K562 (cell line): ENCODE measurements around the gene BCL2L12. TPM values are rescaled to one million over a fixed set of nuclear protein-coding genes. Genes with fewer than 3 reads are reported as not detected.

Experiments used
- CCNT2 ChIP-seq: IDR thresholded peaks from 2 replicates; pipeline ENCODE4 v1.6.1; 2011; ENCODE audit warnings: borderline replicate concordance, low read depth, mild to moderate bottlenecking, moderate library complexity, mixed read lengths, low read length; ENCODE audit not compliant: insufficient read length; ENCODE audit errors: extremely low read depth
- MITF ChIP-seq: IDR thresholded peaks from 2 replicates; pipeline ENCODE4 v1.6.1; 2014; ENCODE audit warnings: antibody characterized with exemption
- RBM25 ChIP-seq: fragments of 200-400 bp; formaldehyde crosslinking; IDR thresholded peaks from 2 replicates; pipeline ENCODE4 v1.6.1; 2018; ENCODE audit warnings: low read length, low read depth, moderate library complexity; ENCODE audit not compliant: severe bottlenecking
- RBM34 ChIP-seq: fragments of 200-400 bp; formaldehyde crosslinking; IDR thresholded peaks from 2 replicates; pipeline ENCODE4 v1.6.1; 2018; ENCODE audit warnings: low read length, borderline replicate concordance; ENCODE audit not compliant: insufficient read depth
- SOX6 ChIP-seq: fragments of 450-650 bp; IDR thresholded peaks from 2 replicates; pipeline ENCODE4 v1.6.1; 2014; ENCODE audit warnings: mild to moderate bottlenecking
- TAF15 ChIP-seq: fragments of 200-400 bp; formaldehyde crosslinking; IDR thresholded peaks from 2 replicates; pipeline ENCODE4 v1.6.1; 2017; ENCODE audit warnings: mild to moderate bottlenecking, low read depth, low read length, moderate library complexity
- TAF9B ChIP-seq: fragments of 450-650 bp; IDR thresholded peaks from 2 replicates; pipeline ENCODE4 v1.6.1; 2018; ENCODE audit warnings: mild to moderate bottlenecking; ENCODE audit not compliant: partially characterized antibody
- ZNF57 ChIP-seq: fragments of 450-650 bp; formaldehyde crosslinking; IDR thresholded peaks from 2 replicates; pipeline ENCODE4 v1.4.0; 2020; ENCODE audit warnings: mild to moderate bottlenecking, moderate library complexity
- polyA plus RNA-seq, 8 experiments: library from polyadenylated mRNA; depleted of rRNA in 4 of 8; stranded (reverse) in 5 of 8; unstranded in 3 of 8; fragments of >200 nt; fragmentation: Nextera tagmentation in 2 of 8; fragmentation: Illumina TruSeq in 1 of 8; extraction: Ambion mirVana in 2 of 8; extraction: Trizol in 1 of 8; gene quantifications; 2 replicates each; pipeline versions ENCODE4 v1.2.1 to v1.2.3, GENCODE V29; 2011 to 2014; ENCODE audit warnings: inconsistent platforms in 1 of 8, missing spikeins in 1 of 8
- total RNA-seq, 7 experiments: library from RNA; depleted of rRNA in 6 of 7; stranded (reverse); fragments of >200 nt in 6 of 7; fragmentation: Illumina TruSeq in 2 of 7; extraction: Trizol in 2 of 7; gene quantifications; 2 replicates each; pipeline versions ENCODE4 v1.2.1 to v1.2.3, GENCODE V29; 2011 to 2021; ENCODE audit warnings: low replicate concordance in 1 of 7
- TF ChIP-seq, protein P1 (sequence below): sonication (generic); formaldehyde crosslinking; IDR thresholded peaks from 2 replicates; pipeline ENCODE4 v1.8.0; 2022; ENCODE audit warnings: mild to moderate bottlenecking, missing genetic modification reagents
- TF ChIP-seq, protein P2 (sequence below): IDR thresholded peaks from 3 replicates; pipeline ENCODE4 v1.6.1; 2011; ENCODE audit warnings: borderline replicate concordance, mild to moderate bottlenecking, moderate library complexity; ENCODE audit not compliant: insufficient read length; ENCODE audit errors: extremely low read depth
- TF ChIP-seq, protein P3 (sequence below): IDR thresholded peaks from 2 replicates; pipeline ENCODE4 v1.6.1; 2011; ENCODE audit not compliant: insufficient read length; ENCODE audit errors: extremely low read depth

The BCL2L12 gene
- total and polyA plus RNA-seq, 9 of the 15 experiments (the other 6 are each of a cell fraction or from before 2014, with no cell fraction given), result 7.4 to 263 (median 81.2) TPM

DNA sequence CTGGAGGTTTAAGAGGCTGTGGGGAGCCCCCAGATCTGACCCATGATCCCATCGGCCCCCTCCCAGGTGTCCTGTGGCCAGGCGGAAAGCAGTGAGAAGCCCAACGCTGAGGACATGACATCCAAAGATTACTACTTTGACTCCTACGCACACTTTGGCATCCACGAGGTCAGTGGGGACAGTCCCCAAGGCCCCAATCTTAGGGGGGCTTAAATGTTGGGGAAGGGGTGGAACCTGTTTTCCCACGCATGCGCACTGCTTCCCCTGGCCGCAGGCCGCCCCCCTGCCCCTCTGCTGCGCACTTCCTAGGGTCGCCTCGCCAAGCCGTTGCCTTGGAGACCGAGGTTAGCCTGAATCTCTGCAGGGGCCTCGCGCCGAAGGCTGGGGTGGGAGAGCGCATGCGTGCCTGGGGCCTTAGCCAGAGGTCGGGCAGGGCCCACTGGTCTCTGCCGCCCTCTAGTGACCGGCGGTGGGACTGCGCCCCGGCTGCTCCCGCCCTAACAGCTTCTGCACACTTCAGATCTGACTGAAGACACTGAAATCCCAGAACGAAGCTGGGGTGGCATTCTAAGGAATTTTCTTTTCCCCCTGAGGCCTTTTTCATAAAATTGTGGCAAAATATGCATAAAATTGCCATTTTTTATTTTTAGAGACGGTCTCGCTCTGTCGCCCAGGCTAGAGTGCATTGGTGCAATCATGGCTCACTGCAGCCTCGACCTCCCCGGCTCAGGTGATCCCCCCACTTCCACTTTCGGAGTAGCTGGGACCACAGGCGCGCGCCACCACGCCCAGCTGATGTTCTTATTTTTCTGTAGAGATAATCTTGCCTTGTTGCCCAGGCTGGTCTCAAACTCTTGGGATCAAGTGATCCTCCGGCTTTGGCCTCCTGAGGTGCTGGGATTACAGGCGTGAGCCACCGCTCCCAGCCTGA, 15.0 kb downstream of the BCL2L12 start (continued):
- TF ChIP-seq CCNT2, result peak; percentile 29
- TF ChIP-seq, protein P1, sequence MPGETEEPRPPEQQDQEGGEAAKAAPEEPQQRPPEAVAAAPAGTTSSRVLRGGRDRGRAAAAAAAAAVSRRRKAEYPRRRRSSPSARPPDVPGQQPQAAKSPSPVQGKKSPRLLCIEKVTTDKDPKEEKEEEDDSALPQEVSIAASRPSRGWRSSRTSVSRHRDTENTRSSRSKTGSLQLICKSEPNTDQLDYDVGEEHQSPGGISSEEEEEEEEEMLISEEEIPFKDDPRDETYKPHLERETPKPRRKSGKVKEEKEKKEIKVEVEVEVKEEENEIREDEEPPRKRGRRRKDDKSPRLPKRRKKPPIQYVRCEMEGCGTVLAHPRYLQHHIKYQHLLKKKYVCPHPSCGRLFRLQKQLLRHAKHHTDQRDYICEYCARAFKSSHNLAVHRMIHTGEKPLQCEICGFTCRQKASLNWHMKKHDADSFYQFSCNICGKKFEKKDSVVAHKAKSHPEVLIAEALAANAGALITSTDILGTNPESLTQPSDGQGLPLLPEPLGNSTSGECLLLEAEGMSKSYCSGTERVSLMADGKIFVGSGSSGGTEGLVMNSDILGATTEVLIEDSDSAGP, result no peak
- TF ChIP-seq MITF, result no peak
- TF ChIP-seq, protein P2, sequence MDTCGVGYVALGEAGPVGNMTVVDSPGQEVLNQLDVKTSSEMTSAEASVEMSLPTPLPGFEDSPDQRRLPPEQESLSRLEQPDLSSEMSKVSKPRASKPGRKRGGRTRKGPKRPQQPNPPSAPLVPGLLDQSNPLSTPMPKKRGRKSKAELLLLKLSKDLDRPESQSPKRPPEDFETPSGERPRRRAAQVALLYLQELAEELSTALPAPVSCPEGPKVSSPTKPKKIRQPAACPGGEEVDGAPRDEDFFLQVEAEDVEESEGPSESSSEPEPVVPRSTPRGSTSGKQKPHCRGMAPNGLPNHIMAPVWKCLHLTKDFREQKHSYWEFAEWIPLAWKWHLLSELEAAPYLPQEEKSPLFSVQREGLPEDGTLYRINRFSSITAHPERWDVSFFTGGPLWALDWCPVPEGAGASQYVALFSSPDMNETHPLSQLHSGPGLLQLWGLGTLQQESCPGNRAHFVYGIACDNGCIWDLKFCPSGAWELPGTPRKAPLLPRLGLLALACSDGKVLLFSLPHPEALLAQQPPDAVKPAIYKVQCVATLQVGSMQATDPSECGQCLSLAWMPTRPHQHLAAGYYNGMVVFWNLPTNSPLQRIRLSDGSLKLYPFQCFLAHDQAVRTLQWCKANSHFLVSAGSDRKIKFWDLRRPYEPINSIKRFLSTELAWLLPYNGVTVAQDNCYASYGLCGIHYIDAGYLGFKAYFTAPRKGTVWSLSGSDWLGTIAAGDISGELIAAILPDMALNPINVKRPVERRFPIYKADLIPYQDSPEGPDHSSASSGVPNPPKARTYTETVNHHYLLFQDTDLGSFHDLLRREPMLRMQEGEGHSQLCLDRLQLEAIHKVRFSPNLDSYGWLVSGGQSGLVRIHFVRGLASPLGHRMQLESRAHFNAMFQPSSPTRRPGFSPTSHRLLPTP, result no peak
- no peak for TF ChIP-seq ZNF57 (CRISPR knock-in tag)
- TF ChIP-seq, protein P3, sequence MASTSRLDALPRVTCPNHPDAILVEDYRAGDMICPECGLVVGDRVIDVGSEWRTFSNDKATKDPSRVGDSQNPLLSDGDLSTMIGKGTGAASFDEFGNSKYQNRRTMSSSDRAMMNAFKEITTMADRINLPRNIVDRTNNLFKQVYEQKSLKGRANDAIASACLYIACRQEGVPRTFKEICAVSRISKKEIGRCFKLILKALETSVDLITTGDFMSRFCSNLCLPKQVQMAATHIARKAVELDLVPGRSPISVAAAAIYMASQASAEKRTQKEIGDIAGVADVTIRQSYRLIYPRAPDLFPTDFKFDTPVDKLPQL, result no peak
- no peak for TF ChIP-seq SOX6
- no peak for TF ChIP-seq TAF9B
- TF ChIP-seq RBM34, result no peak
- TF ChIP-seq RBM25, result no peak
- no peak for TF ChIP-seq TAF15
